GM23338 (cell line): Measurements from ENCODE around the gene GALNT9. TPM values are rescaled to one million over a fixed set of nuclear protein-coding genes. Genes with fewer than 3 reads are reported as not detected.

ENCODE experiments used
- ATAC-seq: fragments of 200-7000 bp; cut with Tn5 transposase; 3 replicates; pipeline ENCODE4 v1.9.1; 2020
- DNase-seq: peaks from one replicate; pipeline ENCODE4 v3.0.0-alpha.2; 2015; ENCODE audit warnings: low spot score
- H2AFZ ChIP-seq: fragments of 200-600 bp; sonication (generic); 2 replicates; pipeline ENCODE4 v1.8.0; 2016; ENCODE audit warnings: antibody characterized with exemption, mild to moderate bottlenecking, moderate library complexity
- H3F3A ChIP-seq: fragments of 200-600 bp; sonication (generic); replicated peaks from 2 replicates; pipeline ENCODE4 v1.8.0; 2017; ENCODE audit warnings: antibody characterized with exemption, mixed run types, low read depth
- H3K27ac ChIP-seq: fragments of 200-600 bp; sonication (generic); 2 replicates; pipeline ENCODE4 v1.6.1; 2016; ENCODE audit warnings: low read depth
- H3K27me3 ChIP-seq: fragments of 200-600 bp; sonication (generic); 2 replicates; pipeline ENCODE4 v1.8.0; 2016; ENCODE audit warnings: mild to moderate bottlenecking, mixed run types, moderate library complexity; ENCODE audit not compliant: insufficient read depth
- H3K36me3 ChIP-seq: fragments of 200-600 bp; sonication (generic); 2 replicates; pipeline ENCODE4 v1.8.0; 2016; ENCODE audit warnings: mild to moderate bottlenecking; ENCODE audit not compliant: insufficient read depth
- H3K4me1 ChIP-seq: fragments of 200-600 bp; sonication (generic); 2 replicates; pipeline ENCODE4 v1.8.0; 2016; ENCODE audit warnings: mild to moderate bottlenecking, moderate library complexity; ENCODE audit not compliant: insufficient read depth
- H3K4me2 ChIP-seq: fragments of 200-600 bp; sonication (generic); 2 replicates; pipeline ENCODE4 v1.7.1; 2017; ENCODE audit warnings: mixed run types
- H3K4me3 ChIP-seq: fragments of 200-600 bp; sonication (generic); 2 replicates; pipeline ENCODE4 v1.6.1; 2016; ENCODE audit warnings: mixed run types
- H3K79me2 ChIP-seq: fragments of 200-600 bp; sonication (generic); replicated peaks from 2 replicates; pipeline ENCODE4 v1.8.0; 2017; ENCODE audit warnings: mild to moderate bottlenecking; ENCODE audit not compliant: insufficient read depth
- H3K9me2 ChIP-seq: fragments of 200-600 bp; sonication (generic); 2 replicates; pipeline ENCODE4 v1.8.0; 2017; ENCODE audit not compliant: insufficient read depth
- H4K20me1 ChIP-seq: fragments of 200-600 bp; sonication (generic); replicated peaks from 2 replicates; pipeline ENCODE4 v1.8.0; 2017; ENCODE audit warnings: mild to moderate bottlenecking; ENCODE audit not compliant: insufficient read depth
- H3K27ac Mint-ChIP-seq: 2 replicates; pipeline ENCODE4 v1.8.0; 2020; ENCODE audit warnings: inconsistent platforms, mild to moderate bottlenecking, moderate library complexity, mixed read lengths
- H3K27me3 Mint-ChIP-seq: 3 replicates; pipeline ENCODE4 v1.8.0; 2022; ENCODE audit warnings: low read depth, mild to moderate bottlenecking, moderate library complexity, mixed read lengths, inconsistent platforms; ENCODE audit not compliant: insufficient read depth, poor library complexity
- H3K36me3 Mint-ChIP-seq: 3 replicates; pipeline ENCODE4 v1.8.0; 2021; ENCODE audit warnings: low read depth, mild to moderate bottlenecking, inconsistent platforms, moderate library complexity, mixed read lengths
- H3K4me1 Mint-ChIP-seq: 3 replicates; pipeline ENCODE4 v1.8.0; 2020; ENCODE audit warnings: mild to moderate bottlenecking, inconsistent platforms, mixed read lengths
- H3K4me3 Mint-ChIP-seq: 3 replicates; pipeline ENCODE4 v1.8.0; 2021; ENCODE audit warnings: moderate library complexity, mild to moderate bottlenecking, inconsistent platforms, mixed read lengths
- H3K9me3 Mint-ChIP-seq: 3 replicates; pipeline ENCODE4 v1.8.0; 2020; ENCODE audit warnings: moderate library complexity, mild to moderate bottlenecking, inconsistent platforms, mixed read lengths
- EZH2phosphoT487 ChIP-seq: fragments of 200-600 bp; sonication (generic); IDR thresholded peaks from one replicate; pipeline ENCODE4 v1.8.1; 2018; ENCODE audit warnings: antibody characterized with exemption; ENCODE audit not compliant: unreplicated experiment
- NANOG ChIP-seq: IDR thresholded peaks from 2 replicates; pipeline ENCODE4 v1.6.1; 2016; ENCODE audit warnings: antibody characterized with exemption, borderline replicate concordance
- ZNF114 ChIP-seq: fragments of 250-450 bp; sonication (Bioruptor Pico); IDR thresholded peaks from 2 replicates; pipeline ENCODE4 v1.5.0; 2020; ENCODE audit warnings: mild to moderate bottlenecking, moderate library complexity
- polyA plus RNA-seq: library from polyadenylated mRNA; unstranded; fragments of >200 nt; fragmentation: Nextera tagmentation; extraction: Ambion mirVana; gene quantifications from 2 replicates; pipeline ENCODE4 v1.2.1, GENCODE V29; 2016
- total RNA-seq: library from RNA; depleted of rRNA; stranded (reverse); fragments of >200 nt; shearing (Covaris generic); gene quantifications from 2 replicates; pipeline ENCODE4 v1.2.3, GENCODE V29; 2014
- TF ChIP-seq, protein P1 (sequence below): fragments of 250-450 bp; sonication (Bioruptor Pico); IDR thresholded peaks from 2 replicates; pipeline ENCODE4 v1.5.0; 2020; ENCODE audit warnings: mild to moderate bottlenecking, moderate library complexity
- TF ChIP-seq, protein P2 (sequence below), 2 experiments: fragments of 200-600 bp in 1 of 2; sonication (generic) in 1 of 2; conservative IDR thresholded peaks; 2 replicates each; pipeline versions ENCODE4 v1.5.1 to v1.6.1; 2016 to 2017; ENCODE audit warnings: antibody characterized with exemption in 2 of 2, low read depth in 2 of 2, mild to moderate bottlenecking in 2 of 2, moderate library complexity in 1 of 2

The GALNT9 gene
- total and polyA plus RNA-seq, 2 experiments from 2014 or later, result 0.81 to 2.5 TPM

- TF ChIP-seq, protein P1, sequence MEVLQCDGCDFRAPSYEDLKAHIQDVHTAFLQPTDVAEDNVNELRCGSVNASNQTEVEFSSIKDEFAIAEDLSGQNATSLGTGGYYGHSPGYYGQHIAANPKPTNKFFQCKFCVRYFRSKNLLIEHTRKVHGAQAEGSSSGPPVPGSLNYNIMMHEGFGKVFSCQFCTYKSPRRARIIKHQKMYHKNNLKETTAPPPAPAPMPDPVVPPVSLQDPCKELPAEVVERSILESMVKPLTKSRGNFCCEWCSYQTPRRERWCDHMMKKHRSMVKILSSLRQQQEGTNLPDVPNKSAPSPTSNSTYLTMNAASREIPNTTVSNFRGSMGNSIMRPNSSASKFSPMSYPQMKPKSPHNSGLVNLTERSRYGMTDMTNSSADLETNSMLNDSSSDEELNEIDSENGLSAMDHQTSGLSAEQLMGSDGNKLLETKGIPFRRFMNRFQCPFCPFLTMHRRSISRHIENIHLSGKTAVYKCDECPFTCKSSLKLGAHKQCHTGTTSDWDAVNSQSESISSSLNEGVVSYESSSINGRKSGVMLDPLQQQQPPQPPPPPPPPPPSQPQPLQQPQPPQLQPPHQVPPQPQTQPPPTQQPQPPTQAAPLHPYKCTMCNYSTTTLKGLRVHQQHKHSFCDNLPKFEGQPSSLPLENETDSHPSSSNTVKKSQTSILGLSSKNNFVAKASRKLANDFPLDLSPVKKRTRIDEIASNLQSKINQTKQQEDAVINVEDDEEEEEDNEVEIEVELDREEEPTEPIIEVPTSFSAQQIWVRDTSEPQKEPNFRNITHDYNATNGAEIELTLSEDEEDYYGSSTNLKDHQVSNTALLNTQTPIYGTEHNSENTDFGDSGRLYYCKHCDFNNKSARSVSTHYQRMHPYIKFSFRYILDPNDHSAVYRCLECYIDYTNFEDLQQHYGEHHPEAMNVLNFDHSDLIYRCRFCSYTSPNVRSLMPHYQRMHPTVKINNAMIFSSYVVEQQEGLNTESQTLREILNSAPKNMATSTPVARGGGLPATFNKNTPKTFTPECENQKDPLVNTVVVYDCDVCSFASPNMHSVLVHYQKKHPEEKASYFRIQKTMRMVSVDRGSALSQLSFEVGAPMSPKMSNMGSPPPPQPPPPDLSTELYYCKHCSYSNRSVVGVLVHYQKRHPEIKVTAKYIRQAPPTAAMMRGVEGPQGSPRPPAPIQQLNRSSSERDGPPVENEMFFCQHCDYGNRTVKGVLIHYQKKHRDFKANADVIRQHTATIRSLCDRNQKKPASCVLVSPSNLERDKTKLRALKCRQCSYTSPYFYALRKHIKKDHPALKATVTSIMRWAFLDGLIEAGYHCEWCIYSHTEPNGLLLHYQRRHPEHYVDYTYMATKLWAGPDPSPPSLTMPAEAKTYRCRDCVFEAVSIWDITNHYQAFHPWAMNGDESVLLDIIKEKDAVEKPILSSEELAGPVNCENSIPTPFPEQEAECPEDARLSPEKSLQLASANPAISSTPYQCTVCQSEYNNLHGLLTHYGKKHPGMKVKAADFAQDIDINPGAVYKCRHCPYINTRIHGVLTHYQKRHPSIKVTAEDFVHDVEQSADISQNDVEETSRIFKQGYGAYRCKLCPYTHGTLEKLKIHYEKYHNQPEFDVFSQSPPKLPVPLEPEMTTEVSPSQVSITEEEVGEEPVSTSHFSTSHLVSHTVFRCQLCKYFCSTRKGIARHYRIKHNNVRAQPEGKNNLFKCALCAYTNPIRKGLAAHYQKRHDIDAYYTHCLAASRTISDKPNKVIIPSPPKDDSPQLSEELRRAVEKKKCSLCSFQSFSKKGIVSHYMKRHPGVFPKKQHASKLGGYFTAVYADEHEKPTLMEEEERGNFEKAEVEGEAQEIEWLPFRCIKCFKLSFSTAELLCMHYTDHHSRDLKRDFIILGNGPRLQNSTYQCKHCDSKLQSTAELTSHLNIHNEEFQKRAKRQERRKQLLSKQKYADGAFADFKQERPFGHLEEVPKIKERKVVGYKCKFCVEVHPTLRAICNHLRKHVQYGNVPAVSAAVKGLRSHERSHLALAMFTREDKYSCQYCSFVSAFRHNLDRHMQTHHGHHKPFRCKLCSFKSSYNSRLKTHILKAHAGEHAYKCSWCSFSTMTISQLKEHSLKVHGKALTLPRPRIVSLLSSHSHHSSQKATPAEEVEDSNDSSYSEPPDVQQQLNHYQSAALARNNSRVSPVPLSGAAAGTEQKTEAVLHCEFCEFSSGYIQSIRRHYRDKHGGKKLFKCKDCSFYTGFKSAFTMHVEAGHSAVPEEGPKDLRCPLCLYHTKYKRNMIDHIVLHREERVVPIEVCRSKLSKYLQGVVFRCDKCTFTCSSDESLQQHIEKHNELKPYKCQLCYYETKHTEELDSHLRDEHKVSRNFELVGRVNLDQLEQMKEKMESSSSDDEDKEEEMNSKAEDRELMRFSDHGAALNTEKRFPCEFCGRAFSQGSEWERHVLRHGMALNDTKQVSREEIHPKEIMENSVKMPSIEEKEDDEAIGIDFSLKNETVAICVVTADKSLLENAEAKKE (CRISPR knock-in tag), result no peak
Observed at GRCh38 chr12:132319991-132320570, 9.3 kb downstream of the GALNT9 start (continued).

- TF ChIP-seq, protein P2, sequence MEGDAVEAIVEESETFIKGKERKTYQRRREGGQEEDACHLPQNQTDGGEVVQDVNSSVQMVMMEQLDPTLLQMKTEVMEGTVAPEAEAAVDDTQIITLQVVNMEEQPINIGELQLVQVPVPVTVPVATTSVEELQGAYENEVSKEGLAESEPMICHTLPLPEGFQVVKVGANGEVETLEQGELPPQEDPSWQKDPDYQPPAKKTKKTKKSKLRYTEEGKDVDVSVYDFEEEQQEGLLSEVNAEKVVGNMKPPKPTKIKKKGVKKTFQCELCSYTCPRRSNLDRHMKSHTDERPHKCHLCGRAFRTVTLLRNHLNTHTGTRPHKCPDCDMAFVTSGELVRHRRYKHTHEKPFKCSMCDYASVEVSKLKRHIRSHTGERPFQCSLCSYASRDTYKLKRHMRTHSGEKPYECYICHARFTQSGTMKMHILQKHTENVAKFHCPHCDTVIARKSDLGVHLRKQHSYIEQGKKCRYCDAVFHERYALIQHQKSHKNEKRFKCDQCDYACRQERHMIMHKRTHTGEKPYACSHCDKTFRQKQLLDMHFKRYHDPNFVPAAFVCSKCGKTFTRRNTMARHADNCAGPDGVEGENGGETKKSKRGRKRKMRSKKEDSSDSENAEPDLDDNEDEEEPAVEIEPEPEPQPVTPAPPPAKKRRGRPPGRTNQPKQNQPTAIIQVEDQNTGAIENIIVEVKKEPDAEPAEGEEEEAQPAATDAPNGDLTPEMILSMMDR (conservative IDR thresholded peaks at IDR 0.05; ENCODE audit: low read depth in 2 of 2), result no peak
- no peak for TF ChIP-seq EZH2phosphoT487
- no peak for TF ChIP-seq ZNF114
- TF ChIP-seq, protein P1 (CRISPR knock-in tag), result no peak
- no peak for TF ChIP-seq NANOG
- Mint-ChIP-seq H3K4me3 (no peak overlapping the region), H3K27ac (no peak overlapping the region), H3K36me3 (no peaks in the 10 kb centered on the region), H3K4me1 (peaks cover 8% of the 10 kb centered on the region), H3K27me3 (peaks cover 18% of the 10 kb centered on the region), H3K9me3 (no peaks in the 10 kb centered on the region)
- Histone ChIP-seq H3K4me1 (no peaks in the 10 kb centered on the region), H4K20me1 (no peaks in the 10 kb centered on the region), H2AFZ (no peak overlapping the region), H3K27ac (no peak overlapping the region), H3K36me3 (no peaks in the 10 kb centered on the region), H3K79me2 (no peaks in the 10 kb centered on the region), H3K9me2 (no peaks in the 10 kb centered on the region), H3K27me3 (no peaks in the 10 kb centered on the region), H3K4me2 (no peak overlapping the region), H3K4me3 (no peak overlapping the region), H3F3A (no peaks in the 10 kb centered on the region)
- no peak for DNase-seq
- ATAC-seq, result no peak
Observed at GRCh38 chr12:132319359-132319950, 9.9 kb downstream of the GALNT9 start.
